ENCODE results near the gene GRM4.
"Not testable (repeated sequence)": the region's sequence is repeated elsewhere in the genome, so short reads cannot be mapped to it uniquely, and the experiment has no call there.

GRM4 gene

GRCh38 chr6:34059914-34060313 lies 86.0 kb downstream of the GRM4 start:
- DNase-seq = no peak

- DNase-seq = peak; percentile 31
Observed at GRCh38 chr6:34059136-34059731, 86.7 kb downstream of the GRM4 start.

- DNase-seq = no peak
Observed at GRCh38 chr6:34057790-34058189, 88.1 kb downstream of the GRM4 start.

- no peak for DNase-seq
Observed at GRCh38 chr6:34057191-34057590, 88.7 kb downstream of the GRM4 start.

GRCh38 chr6:34056305-34057108 lies 89.4 kb downstream of the GRM4 start:
- peak; percentile 63 for DNase-seq

- peak; percentile 43 for DNase-seq
Observed at GRCh38 chr6:34055223-34055933, 90.5 kb downstream of the GRM4 start.

GRCh38 chr6:34053721-34054120 lies 92.2 kb downstream of the GRM4 start:
- DNase-seq = no peak

- no peak for DNase-seq
Observed at GRCh38 chr6:34052918-34053608, 92.8 kb downstream of the GRM4 start.

GRCh38 chr6:34052071-34052825 lies 93.6 kb downstream of the GRM4 start:
- no peak for DNase-seq

GRCh38 chr6:34051331-34051919 lies 94.5 kb downstream of the GRM4 start:
- no peak for DNase-seq

GRCh38 chr6:34050691-34051090 lies 95.2 kb downstream of the GRM4 start:
- no peak for DNase-seq

- DNase-seq = no peak
Observed at GRCh38 chr6:34049395-34050342, 96.2 kb downstream of the GRM4 start.

- no peak for DNase-seq
Observed at GRCh38 chr6:34047913-34048867, 97.7 kb downstream of the GRM4 start.

GRCh38 chr6:34046617-34047016 lies 99.3 kb downstream of the GRM4 start:
- DNase-seq = no peak

GRCh38 chr6:34045771-34046170 lies 100.1 kb downstream of the GRM4 start:
- DNase-seq = no peak

- DNase-seq = no peak
Observed at GRCh38 chr6:34044945-34045595, 100.8 kb downstream of the GRM4 start.

GRCh38 chr6:34043359-34043758 lies 102.5 kb downstream of the GRM4 start:
- DNase-seq = no peak

GRCh38 chr6:34041998-34042397 lies 103.9 kb downstream of the GRM4 start:
- not testable (repeated sequence) for DNase-seq

GRCh38 chr6:34041385-34041784 lies 104.5 kb downstream of the GRM4 start:
- no peak for DNase-seq

Measured in NCI-H226 (cell line).